GM19324 (cell line): ENCODE measurements around the gene THOC6.
A peak's percentile ranks its signal among the peaks of the same experiment; 100 is the strongest.

Experiments used
- ATAC-seq: cut with Tn5 transposase; IDR thresholded peaks from one replicate; pipeline ENCODE4 v1.9.1; 2021; ENCODE audit warnings: mild to moderate bottlenecking, moderate library complexity; ENCODE audit not compliant: unreplicated experiment, low FRiP score

Gene THOC6

DNA sequence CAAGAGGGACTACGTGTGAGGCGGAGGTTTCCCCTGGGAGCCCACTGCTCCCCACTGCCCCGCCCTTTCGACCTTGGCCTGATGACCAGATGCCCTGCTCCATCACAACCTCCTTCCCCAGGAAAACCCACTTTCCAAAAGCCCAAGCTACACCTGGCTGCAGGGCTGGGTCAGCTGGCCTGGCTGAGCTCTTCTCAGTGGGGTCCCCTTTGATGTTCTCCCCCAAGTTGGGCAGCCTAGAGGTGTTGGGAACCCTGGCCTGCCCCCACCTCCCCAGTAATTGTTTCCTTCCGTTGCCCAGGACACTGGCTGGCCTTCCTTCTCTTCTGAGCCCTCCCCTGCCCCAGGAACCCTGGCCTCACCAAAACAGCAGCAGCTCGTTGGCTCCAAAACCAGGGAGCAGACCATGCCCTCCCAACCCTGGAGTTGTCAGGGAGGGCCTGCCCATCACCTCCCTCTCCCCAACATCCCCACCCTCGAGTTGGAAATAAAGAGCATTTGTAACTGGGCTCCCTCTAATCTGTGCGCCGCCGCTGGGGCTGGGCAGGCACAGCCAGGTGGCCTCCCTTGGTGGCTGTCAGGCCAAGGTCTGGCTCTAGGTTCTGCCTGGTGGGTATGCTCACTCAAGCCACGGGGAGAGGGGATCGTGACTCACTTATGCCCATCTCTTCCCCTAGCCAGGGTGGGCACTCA is 9.7 kb upstream of the THOC6 start:
- no peak for ATAC-seq

DNA sequence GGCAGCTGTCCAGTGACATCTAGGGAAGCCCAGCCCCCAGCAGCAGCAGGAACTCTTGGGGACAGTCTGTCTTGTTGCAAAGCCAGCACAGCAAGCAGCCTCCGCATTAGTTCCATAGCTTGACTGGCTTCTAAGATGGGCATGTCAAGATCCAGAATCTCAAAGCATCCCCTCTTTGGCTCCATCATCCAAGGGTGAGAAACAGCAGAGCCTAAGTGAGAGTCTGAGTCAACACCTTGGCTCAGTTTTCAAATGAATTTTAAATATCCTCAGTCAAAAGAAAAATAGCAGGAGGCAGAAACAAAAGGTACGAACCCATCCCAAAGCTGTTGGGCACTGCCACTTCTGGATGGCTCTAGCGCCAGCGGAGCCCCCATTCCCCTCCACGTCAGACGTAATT is 8.9 kb upstream of the THOC6 start:
- ATAC-seq = no peak

DNA sequence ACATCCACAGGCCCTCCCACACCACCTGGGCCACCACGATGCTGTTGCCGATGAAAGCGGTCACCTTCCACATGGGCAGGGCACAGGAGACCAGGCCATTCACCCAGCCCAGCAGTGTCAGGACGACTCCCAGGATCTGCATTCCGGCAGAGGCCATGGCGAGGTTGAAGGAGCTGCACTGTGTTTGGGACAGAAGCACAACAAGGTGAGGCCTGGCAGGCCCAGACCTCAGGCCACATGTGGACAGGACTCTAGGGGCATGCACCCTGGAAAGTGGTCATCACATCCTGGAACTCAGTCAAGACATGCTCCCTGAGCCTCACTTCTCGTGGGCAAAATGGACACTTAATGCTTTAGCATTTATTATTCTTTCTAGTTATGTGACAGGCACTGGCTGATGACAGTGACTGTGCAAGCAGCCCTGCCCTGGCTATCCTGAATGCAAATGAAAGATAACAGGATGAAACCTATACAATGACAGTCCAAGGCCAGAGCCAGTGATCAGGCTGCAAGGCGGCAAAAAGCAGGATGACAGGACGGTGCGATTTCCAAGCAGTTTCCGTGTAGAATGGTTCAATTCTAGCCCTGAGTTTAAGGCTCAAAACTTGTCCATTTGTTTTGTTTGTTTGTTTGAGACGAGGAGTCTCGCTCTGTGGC is 7.8 kb upstream of the THOC6 start:
- no peak for ATAC-seq

DNA sequence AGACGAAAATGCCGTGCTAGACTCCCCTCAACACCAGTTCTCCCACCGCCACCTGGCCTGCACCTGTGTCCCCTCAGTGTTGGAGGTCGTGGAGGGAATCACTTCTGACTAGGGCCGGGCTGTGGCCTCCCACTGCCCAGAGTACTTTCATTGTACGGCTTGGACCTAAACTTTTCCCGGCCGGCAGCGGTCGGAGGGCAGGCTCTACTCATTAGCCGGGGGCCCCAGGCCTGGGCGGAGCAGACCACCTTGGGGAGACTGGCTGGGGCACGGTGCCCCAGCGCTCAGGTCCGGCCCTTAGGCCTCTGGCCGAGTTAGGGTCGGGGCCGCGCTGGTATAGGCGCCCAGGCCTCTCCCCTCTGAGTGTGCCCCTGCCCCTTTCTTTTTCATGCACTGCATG is 6.5 kb upstream of the THOC6 start:
- ATAC-seq = no peak

DNA sequence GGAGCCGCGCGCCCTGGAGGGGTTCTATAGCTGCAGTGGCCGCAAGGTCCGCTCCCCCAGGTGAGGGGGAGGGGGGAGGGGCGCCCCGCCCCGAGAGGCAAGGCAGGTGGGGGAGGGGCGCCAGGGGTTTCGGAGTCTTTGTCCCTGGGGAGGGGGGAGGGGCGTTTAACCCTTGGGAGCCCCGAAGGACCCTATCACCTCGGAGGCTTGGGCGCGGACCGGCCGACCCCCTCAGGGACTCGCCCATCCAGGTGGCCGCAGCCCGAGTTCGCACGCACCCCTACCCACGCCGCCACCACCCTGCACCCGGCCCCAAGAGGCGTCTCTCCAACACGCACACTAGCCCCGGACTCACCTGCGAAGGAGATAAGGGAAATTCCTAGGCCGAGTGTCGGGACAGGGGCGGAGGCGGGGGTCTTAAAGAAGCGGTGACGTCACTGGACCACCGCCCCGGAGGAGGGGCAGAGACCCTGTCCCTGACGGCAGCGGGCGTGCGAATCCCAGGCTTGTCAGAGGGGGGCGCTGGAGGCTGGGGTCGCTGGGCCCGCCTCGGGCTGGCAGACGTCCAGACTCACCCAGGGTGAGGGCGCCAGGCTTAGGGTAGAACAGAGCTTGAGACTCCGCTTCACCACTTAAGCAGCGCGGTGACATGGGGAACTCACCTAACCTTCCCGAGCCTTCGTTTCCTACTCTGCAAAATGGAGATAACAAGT is 5.9 kb upstream of the THOC6 start, which contains the start of gene CLDN6:
Gene CLDN6 (minus strand): TSS at position 390 of the 713 bp plus-strand sequence. CDS start 2,162 bp downstream, outside the sequence.
- no peak for ATAC-seq

DNA sequence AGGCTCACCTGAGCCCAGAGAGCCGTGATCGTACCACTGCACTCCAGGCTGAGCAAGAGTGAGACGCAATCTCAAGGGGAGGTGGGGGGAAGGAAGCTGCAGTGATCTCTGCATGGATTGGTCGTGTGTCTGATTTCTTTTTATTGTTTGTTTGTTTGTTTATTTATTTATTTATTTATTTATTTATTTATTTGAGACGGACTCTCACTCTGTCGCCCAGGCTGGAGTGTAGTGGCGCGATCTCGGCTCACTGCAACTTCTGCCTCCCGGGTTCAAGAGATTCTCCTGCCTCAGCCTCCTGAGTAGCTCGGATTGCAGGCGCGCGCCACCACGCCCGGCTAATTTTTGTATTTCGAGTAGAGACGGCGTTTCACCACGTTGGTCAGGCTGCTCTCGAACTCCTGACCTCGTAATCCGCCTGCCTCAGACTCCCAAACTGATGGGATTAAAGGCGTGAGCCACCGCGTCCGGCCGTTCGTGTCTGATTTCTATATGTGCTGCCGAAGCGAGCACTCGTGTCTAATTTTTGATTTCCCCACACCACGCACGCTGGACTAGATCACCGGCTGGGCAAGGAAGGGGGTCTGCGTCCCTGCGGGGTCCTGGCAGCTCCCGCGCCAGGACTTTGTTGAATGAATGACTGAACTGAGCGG is 4.1 kb upstream of the THOC6 start:
- no peak for ATAC-seq

DNA sequence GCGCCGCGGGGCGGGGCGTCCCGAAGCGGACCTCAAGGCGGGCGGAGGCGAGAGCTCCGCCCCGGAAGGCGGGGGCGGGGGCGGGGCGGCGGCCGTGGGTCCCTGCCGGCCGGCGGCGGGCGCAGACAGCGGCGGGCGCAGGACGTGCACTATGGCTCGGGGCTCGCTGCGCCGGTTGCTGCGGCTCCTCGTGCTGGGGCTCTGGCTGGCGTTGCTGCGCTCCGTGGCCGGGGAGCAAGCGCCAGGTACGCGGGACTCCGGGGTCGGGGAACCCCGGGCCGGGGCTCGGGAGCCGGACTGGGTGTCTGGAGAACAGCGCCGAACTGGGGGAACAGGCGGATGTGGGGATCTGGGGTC is 3.6 kb upstream of the THOC6 start, which contains the start of gene TNFRSF12A:
Gene TNFRSF12A (plus strand): TSS at position 122 of the 357 bp plus-strand sequence. CDS start 30 bp downstream, at position 152.
- peak; percentile 34 for ATAC-seq

DNA sequence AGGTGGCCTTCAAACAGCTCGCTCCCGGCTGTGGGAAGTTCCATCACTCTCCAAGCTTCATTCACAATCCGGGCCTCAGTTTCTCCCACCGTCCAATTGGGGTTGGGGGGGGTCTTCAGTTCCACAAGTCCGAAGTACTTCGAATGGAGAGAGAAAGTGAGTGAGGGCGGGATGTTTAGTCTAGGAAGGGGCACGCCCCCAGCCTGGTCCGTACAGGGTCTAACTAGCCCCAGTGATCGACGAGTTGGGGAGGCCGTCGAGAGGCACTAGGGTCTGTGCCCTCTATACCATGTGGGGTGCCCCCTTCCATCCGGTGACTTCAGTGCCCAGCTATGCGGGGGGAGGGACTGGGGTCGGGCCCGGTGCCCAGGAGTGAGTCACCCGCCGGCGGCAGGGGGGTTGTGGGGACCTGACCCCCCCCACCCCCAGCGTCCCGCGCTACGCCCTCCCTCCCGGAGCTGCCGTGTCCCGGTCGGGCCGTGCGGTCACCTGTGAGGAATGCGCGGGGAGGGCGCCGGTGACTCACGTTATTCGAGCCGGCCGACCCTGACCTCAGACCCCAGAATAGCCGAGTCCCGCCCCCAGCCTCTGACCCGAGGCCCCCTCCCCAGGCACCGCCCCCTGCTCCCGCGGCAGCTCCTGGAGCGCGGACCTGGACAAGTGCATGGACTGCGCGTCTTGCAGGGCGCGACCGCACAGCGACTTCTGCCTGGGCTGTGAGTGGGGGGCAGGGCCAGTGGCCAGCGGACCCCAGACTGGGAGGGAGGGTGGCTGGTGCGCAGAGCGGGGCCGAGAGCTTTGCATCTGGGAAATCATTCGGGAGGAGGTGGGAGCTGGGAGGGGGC is 3.0 kb upstream of the THOC6 start:
- ATAC-seq = no peak

DNA sequence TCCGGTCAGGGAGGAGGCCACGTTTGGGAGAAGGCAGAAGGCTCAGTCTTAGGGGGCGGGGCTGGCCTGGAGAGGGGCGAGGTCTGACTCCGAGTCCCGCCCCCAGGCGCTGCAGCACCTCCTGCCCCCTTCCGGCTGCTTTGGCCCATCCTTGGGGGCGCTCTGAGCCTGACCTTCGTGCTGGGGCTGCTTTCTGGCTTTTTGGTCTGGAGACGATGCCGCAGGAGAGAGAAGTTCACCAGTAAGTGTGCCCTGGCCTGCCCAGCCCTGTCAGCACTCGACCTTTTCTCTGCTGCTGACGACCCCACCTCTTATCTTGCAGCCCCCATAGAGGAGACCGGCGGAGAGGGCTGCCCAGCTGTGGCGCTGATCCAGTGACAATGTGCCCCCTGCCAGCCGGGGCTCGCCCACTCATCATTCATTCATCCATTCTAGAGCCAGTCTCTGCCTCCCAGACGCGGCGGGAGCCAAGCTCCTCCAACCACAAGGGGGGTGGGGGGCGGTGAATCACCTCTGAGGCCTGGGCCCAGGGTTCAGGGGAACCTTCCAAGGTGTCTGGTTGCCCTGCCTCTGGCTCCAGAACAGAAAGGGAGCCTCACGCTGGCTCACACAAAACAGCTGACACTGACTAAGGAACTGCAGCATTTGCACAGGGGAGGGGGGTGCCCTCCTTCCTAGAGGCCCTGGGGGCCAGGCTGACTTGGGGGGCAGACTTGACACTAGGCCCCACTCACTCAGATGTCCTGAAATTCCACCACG is 2.2 kb upstream of the THOC6 start:
- no peak for ATAC-seq

DNA sequence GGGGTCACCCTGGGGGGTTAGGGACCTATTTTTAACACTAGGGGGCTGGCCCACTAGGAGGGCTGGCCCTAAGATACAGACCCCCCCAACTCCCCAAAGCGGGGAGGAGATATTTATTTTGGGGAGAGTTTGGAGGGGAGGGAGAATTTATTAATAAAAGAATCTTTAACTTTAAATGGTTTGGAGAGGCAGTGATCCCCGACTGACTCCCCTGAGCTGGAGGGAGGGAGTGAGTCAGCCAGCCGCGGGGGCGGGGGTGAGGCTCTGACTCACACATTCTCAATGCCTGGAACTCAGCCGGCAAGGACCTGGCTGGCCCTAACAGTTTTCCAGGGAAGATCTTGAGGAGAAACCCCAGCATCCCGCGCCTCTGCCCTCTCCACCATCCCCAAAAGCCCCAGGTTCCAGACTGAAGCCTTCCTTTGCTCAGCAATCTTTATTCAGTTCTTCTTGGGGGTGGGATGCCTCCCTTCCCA is 1.6 kb upstream of the THOC6 start:
- ATAC-seq = no peak

DNA sequence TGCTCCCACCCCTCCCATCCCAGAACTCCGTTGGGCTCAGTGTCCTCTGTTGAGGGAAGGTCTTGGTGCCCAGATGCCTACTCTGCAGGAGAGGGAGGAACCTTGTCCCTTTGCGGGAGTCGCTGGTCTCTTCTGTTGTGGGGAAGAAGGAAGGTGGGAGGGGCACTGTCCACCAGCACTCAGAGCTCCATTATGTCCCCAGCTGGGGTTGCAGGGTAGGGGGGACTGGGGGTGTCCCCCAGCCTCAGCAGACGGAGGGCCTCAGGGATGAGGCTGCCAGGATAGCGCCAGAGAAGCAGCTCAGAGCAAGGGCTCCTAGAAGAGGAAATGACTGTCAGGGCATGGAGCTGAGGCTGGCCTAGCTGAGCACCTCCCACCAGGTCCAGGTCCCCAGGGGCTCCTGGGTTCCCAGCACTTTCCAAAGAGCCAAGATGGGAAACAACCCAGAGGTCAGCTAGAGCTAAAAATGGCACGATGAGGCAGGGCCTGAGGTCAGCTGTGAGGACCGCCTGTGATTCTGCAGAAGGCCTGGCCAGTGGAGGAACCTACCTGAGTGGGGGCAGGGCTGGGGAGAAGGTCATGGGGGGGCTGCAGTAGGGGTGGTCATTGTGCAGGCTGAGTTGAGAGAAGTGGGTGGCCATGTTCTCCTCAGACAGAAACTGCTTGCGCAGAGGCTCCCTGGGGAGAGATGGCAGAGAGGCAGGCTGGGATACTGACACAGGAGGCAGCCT is 986 bp upstream of the THOC6 start:
- ATAC-seq = no peak

DNA sequence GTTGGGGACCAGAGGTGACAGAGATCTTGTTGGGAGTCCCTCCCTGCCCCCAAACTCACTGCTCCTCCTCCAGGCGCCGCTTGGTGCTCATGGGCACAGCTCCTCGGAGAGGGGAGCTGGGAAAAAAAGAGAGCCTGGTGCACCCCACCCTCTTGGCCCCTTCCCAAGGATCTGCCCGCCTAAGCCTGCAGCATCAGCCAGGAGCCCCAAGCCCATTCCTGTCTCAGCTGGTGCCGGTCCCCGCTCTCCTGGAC is 493 bp upstream of the THOC6 start:
- no peak for ATAC-seq

DNA sequence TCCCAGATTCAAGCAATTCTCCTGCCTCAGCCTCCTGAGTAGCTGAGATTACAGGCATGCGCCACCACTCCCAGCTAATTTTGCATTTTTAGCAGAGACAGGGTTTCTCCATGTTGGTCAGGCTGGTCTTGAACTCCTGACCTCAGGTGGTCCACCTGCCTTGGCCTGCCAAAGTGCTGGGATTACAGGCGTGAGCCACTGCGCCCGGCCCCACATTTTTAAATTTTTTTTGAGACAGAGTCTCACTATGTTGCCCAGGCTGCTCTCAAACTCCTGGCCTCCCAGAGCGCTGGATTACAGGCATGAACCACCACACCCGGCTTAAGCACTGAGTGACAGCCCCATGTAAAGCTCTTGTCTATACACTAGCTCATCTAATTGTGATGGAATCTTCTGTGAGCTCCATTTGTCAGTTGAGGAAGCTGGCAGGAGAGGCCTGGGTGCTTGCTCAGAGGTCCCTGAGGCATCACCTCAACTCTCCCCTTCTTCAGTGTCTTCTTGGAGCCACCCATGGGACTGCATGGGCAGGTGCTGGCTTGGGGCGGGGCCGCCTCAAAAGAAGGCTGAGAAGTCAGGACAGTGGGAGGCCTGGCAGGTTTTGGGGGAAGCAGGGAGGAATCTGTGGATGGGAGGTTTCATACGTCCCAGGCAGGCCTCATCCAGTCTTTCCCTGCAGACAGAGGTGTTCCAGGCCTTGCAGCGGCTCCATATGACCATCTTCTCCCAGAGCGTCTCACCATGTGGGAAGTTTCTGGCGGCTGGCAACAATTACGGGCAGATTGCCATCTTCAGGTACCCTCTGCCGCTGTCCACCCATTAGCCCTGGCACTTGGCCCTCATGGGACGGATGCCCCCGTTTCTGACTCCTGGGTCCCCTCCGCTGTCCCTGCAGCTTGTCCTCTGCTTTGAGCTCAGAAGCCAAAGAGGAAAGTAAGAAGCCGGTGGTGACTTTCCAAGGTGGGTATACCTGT is 1.5 kb downstream of the THOC6 start:
- ATAC-seq = no peak

DNA sequence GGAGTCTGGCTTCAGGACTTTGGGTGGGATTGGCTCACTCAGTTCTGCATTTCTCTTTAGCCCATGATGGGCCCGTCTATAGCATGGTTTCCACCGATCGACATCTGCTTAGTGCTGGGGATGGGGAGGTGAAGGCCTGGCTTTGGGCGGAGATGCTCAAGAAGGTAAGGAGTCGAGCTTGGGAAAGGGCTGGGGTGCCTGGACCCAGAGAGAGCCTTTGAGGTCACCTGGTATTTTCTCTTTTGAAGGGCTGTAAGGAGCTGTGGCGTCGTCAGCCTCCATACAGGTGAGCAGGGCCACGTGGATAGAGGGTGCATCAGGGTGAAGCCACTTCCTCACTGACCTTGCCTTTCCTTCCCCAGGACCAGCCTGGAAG is 2.2 kb downstream of the THOC6 start:
- no peak for ATAC-seq

DNA sequence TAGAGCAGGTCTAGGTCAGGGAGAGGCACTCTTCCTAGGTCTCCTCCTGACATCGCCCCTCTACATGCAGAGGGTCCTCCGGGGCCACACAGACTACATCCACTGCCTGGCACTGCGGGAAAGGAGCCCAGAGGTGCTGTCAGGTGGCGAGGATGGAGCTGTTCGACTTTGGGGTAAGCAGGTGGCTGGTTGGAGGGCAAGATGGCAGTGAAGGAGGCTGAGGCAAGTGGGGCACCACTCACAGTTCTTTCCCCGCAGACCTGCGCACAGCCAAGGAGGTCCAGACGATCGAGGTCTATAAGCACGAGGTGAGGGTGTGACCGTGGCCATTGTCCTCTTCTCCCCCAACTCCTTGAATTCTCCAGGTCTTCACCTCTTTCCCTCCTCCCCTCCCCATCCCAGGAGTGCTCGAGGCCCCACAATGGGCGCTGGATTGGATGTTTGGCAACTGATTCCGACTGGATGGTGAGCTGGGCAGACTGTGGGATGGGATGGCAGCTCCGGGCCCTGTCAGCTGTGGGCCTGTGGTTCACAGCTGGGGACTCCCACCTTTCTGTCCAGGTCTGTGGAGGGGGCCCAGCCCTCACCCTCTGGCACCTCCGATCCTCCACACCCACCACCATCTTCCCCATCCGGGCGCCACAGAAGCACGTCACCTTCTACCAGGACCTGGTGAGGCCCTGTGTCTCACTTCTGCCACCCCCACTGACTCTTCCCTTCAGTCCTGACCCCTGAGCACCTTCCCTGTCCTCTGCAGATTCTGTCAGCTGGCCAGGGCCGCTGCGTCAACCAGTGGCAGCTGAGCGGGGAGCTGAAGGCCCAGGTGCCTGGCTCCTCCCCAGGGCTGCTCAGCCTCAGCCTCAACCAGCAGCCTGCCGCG is 3.0 kb downstream of the THOC6 start:
- no peak for ATAC-seq

DNA sequence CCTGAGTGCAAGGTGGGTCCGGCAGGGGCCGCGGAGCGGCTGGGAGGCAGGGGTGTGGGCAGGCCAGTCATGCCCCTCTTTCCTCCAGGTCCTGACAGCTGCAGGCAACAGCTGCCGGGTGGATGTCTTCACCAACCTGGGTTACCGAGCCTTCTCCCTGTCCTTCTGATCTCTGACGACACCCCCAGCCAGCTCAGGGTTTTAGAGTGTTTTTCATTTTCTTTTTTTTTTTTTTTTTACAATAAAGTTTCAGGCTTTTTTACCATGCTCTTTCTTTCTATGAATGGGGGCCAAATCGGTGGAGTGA is 3.6 kb downstream of the THOC6 start:
- ATAC-seq = no peak
